Thyroid gland (tissue), 4 donors: ENCODE results near the gene SASH1.

Experiments used
- CTCF ChIP-seq, 6 experiments: fragments of 200-600 bp in 3 of 6; fragments of 450-650 bp in 3 of 6; sonication (generic) in 3 of 6; IDR thresholded peaks; one replicate each; pipeline ENCODE4 v1.5.1; 2016 to 2019; ENCODE audit warnings: antibody characterized with exemption in 6 of 6, mild to moderate bottlenecking in 2 of 6, inconsistent platforms in 1 of 6, moderate library complexity in 1 of 6
- POLR2A ChIP-seq, 2 donors: fragments of 450-650 bp; IDR thresholded peaks; one replicate each; pipeline ENCODE4 v1.6.1; 2017; ENCODE audit warnings: antibody characterized with exemption in 2 of 2, mild to moderate bottlenecking in 2 of 2, moderate library complexity in 1 of 2

GRCh38 chr6:148295261-148295887 is 47.3 kb upstream of the SASH1 start:
- TF ChIP-seq CTCF (IDR thresholded peaks at IDR 0.05) (no peak), POLR2A (IDR thresholded peaks at IDR 0.05) (no peak)
